GM23338 (cell line): Measurements from ENCODE around the gene ZNF26.

Source experiments
- CREB1 ChIP-seq: fragments of 250-450 bp; sonication (Bioruptor Pico); IDR thresholded peaks from 2 replicates; pipeline ENCODE4 v1.5.0; 2020; ENCODE audit warnings: low read depth, mild to moderate bottlenecking, moderate library complexity
- CTCF ChIP-seq, 2 experiments: fragments of 200-600 bp in 1 of 2; sonication (generic) in 1 of 2; conservative IDR thresholded peaks; 2 replicates each; pipeline versions ENCODE4 v1.5.1 to v1.6.1; 2016 to 2017; ENCODE audit warnings: antibody characterized with exemption in 2 of 2, low read depth in 2 of 2, mild to moderate bottlenecking in 2 of 2, moderate library complexity in 1 of 2
- EZH2 ChIP-seq: fragments of 200-600 bp; sonication (generic); IDR thresholded peaks from one replicate; pipeline ENCODE4 v1.8.0; 2017; ENCODE audit warnings: antibody characterized with exemption, mild to moderate bottlenecking, low read depth; ENCODE audit not compliant: unreplicated experiment
- EZH2phosphoT487 ChIP-seq: fragments of 200-600 bp; sonication (generic); IDR thresholded peaks from one replicate; pipeline ENCODE4 v1.8.1; 2018; ENCODE audit warnings: antibody characterized with exemption; ENCODE audit not compliant: unreplicated experiment
- JUNB ChIP-seq: IDR thresholded peaks from one replicate; pipeline ENCODE4 v1.6.1; 2016; ENCODE audit warnings: antibody characterized with exemption; ENCODE audit not compliant: unreplicated experiment
- NANOG ChIP-seq: IDR thresholded peaks from 2 replicates; pipeline ENCODE4 v1.6.1; 2016; ENCODE audit warnings: antibody characterized with exemption, borderline replicate concordance
- POLR2AphosphoS5 ChIP-seq: IDR thresholded peaks from 2 replicates; pipeline ENCODE4 v1.6.1; 2016; ENCODE audit warnings: antibody characterized with exemption, low read depth
- REST ChIP-seq: IDR thresholded peaks from one replicate; pipeline ENCODE4 v1.6.1; 2018; ENCODE audit warnings: antibody characterized with exemption; ENCODE audit not compliant: unreplicated experiment
- STAT1 ChIP-seq: IDR thresholded peaks from one replicate; pipeline ENCODE4 v1.6.1; 2016; ENCODE audit warnings: antibody characterized with exemption; ENCODE audit not compliant: unreplicated experiment
- ZNF114 ChIP-seq: fragments of 250-450 bp; sonication (Bioruptor Pico); IDR thresholded peaks from 2 replicates; pipeline ENCODE4 v1.5.0; 2020; ENCODE audit warnings: mild to moderate bottlenecking, moderate library complexity
- ZNF331 ChIP-seq: fragments of 250-450 bp; sonication (Bioruptor Pico); IDR thresholded peaks from 2 replicates; pipeline ENCODE4 v1.5.0; 2020; ENCODE audit warnings: low read depth, mild to moderate bottlenecking, moderate library complexity
- ZNF462 ChIP-seq: fragments of 250-450 bp; sonication (Bioruptor Pico); IDR thresholded peaks from 2 replicates; pipeline ENCODE4 v1.5.0; 2020; ENCODE audit warnings: mild to moderate bottlenecking, moderate library complexity

- TF ChIP-seq CTCF (conservative IDR thresholded peaks at IDR 0.05; ENCODE audit: low read depth in 2 of 2) (no peak), ZNF114 (CRISPR knock-in tag) (no peak), EZH2 (no peak), STAT1 (no peak), EZH2phosphoT487 (no peak), POLR2AphosphoS5 (peak; percentile 49; the same call in 1 of the 2 replicates), CREB1 (peak; percentile 57; the same call in 1 of the 2 replicates), JUNB (no peak), REST (no peak), ZNF331 (CRISPR knock-in tag) (no peak), NANOG (no peak), ZNF462 (CRISPR knock-in tag) (no peak)
These were observed 30.0 kb upstream of the ZNF26 start, which contains the start of gene ZNF605 for GRCh38 chr12:132956011-132956788.
